ENCODE data around the gene COMTD1.

Gene COMTD1

DNA sequence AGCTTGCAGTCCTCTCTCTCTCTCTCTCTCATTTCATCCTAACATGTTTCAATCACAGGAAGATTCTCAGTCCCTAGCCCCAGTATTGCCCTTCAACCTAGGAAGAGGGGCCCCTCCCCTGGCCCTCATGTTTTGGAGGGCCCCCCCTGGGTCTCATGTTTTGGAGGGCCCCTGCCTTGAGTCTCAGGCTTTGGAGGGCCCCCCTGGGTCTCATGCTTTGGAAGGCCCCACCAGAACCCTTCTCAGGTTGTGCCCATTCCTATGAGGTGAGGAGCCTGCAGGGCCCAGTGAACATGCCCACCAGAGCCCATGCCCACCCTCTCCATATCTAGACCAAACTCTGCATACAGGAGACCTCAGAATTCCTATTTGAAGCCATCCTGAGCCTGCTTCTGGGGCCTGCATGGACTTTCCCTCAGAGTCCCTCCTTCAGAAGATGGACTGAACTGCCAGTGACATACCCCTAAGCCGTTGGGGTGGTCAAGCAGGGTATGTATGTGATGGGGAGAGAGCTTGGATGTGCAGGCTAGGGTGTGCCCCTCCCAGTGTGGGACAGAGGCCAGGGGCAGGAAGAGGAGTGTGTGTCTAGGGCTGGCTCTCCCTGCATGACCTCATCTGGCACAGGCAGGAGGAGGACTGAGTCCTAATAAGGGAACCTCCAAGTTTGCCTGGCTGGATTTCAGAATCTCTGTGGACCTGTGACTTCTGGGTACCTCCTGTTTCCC is 33.3 kb downstream of the COMTD1 start:
- TF ChIP-seq ZNF274 (IDR thresholded peaks at IDR 0.05; ENCODE audit: low read length), result no peak
- TF ChIP-seq ZNF274 (tag by site-specific recombination; IDR thresholded peaks at IDR 0.05; ENCODE audit: borderline replicate concordance), result no peak
- no peak for TF ChIP-seq ZSCAN16 (tag by site-specific recombination; IDR thresholded peaks at IDR 0.05)
- no peak for TF ChIP-seq ZXDB (tag by site-specific recombination; IDR thresholded peaks at IDR 0.05)
- TF ChIP-seq, protein P1, sequence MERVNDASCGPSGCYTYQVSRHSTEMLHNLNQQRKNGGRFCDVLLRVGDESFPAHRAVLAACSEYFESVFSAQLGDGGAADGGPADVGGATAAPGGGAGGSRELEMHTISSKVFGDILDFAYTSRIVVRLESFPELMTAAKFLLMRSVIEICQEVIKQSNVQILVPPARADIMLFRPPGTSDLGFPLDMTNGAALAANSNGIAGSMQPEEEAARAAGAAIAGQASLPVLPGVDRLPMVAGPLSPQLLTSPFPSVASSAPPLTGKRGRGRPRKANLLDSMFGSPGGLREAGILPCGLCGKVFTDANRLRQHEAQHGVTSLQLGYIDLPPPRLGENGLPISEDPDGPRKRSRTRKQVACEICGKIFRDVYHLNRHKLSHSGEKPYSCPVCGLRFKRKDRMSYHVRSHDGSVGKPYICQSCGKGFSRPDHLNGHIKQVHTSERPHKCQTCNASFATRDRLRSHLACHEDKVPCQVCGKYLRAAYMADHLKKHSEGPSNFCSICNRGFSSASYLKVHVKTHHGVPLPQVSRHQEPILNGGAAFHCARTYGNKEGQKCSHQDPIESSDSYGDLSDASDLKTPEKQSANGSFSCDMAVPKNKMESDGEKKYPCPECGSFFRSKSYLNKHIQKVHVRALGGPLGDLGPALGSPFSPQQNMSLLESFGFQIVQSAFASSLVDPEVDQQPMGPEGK (tag by site-specific recombination; IDR thresholded peaks at IDR 0.05), result peak; percentile 40; the same call in 1 of the 2 replicates
- 0 out of 2 replicates have a peak, but pooled peaks have one; percentile 47 for TF ChIP-seq ZNF223 (tag by site-specific recombination; IDR thresholded peaks at IDR 0.05)
- TF ChIP-seq, protein P2, sequence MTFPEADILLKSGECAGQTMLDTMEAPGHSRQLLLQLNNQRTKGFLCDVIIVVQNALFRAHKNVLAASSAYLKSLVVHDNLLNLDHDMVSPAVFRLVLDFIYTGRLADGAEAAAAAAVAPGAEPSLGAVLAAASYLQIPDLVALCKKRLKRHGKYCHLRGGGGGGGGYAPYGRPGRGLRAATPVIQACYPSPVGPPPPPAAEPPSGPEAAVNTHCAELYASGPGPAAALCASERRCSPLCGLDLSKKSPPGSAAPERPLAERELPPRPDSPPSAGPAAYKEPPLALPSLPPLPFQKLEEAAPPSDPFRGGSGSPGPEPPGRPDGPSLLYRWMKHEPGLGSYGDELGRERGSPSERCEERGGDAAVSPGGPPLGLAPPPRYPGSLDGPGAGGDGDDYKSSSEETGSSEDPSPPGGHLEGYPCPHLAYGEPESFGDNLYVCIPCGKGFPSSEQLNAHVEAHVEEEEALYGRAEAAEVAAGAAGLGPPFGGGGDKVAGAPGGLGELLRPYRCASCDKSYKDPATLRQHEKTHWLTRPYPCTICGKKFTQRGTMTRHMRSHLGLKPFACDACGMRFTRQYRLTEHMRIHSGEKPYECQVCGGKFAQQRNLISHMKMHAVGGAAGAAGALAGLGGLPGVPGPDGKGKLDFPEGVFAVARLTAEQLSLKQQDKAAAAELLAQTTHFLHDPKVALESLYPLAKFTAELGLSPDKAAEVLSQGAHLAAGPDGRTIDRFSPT (tag by site-specific recombination; IDR thresholded peaks at IDR 0.05), result no peak
- TF ChIP-seq ZNF214 (tag by site-specific recombination; IDR thresholded peaks at IDR 0.05; ENCODE audit: borderline replicate concordance), result no peak
- TF ChIP-seq ZNF354C (tag by site-specific recombination; IDR thresholded peaks at IDR 0.05; ENCODE audit: borderline replicate concordance, low read depth), result no peak
- peak; percentile 33; the same call in 1 of the 2 replicates for TF ChIP-seq SP7 (tag by site-specific recombination; IDR thresholded peaks at IDR 0.05)
- TF ChIP-seq ZBTB48 (tag by site-specific recombination; IDR thresholded peaks at IDR 0.05), result peak; percentile 58
- TF ChIP-seq ZBTB17 (tag by site-specific recombination; IDR thresholded peaks at IDR 0.05), result peak; percentile 24; the same call in 1 of the 2 replicates
- TF ChIP-seq SP3 (tag by site-specific recombination; IDR thresholded peaks at IDR 0.05), result peak; percentile 29; the same call in 1 of the 2 replicates
- TF ChIP-seq, protein P3, sequence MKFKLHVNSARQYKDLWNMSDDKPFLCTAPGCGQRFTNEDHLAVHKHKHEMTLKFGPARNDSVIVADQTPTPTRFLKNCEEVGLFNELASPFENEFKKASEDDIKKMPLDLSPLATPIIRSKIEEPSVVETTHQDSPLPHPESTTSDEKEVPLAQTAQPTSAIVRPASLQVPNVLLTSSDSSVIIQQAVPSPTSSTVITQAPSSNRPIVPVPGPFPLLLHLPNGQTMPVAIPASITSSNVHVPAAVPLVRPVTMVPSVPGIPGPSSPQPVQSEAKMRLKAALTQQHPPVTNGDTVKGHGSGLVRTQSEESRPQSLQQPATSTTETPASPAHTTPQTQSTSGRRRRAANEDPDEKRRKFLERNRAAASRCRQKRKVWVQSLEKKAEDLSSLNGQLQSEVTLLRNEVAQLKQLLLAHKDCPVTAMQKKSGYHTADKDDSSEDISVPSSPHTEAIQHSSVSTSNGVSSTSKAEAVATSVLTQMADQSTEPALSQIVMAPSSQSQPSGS (tag by site-specific recombination; IDR thresholded peaks at IDR 0.05; ENCODE audit: low read depth), result peak; percentile 35; the same call in 1 of the 2 replicates
- TF ChIP-seq ZNF792 (tag by site-specific recombination; IDR thresholded peaks at IDR 0.05), result no peak
- TF ChIP-seq ZNF629 (tag by site-specific recombination; IDR thresholded peaks at IDR 0.05), result peak; percentile 45; the same call in 1 of the 2 replicates
- TF ChIP-seq GFI1B (tag by site-specific recombination; IDR thresholded peaks at IDR 0.05), result no peak
- TF ChIP-seq, protein P4, sequence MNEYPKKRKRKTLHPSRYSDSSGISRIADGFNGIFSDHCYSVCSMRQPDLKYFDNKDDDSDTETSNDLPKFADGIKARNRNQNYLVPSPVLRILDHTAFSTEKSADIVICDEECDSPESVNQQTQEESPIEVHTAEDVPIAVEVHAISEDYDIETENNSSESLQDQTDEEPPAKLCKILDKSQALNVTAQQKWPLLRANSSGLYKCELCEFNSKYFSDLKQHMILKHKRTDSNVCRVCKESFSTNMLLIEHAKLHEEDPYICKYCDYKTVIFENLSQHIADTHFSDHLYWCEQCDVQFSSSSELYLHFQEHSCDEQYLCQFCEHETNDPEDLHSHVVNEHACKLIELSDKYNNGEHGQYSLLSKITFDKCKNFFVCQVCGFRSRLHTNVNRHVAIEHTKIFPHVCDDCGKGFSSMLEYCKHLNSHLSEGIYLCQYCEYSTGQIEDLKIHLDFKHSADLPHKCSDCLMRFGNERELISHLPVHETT (tag by site-specific recombination; IDR thresholded peaks at IDR 0.05), result no peak
- no peak for TF ChIP-seq ZNF16 (tag by site-specific recombination; IDR thresholded peaks at IDR 0.05; ENCODE audit: low read depth)
- Histone ChIP-seq H3K4me1 (ENCODE audit: control insufficient read depth, insufficient read depth, low read length) (no peaks in the 10 kb centered on the region; the same call in 1 of the 2 replicates), H3K36me3 (ENCODE audit: control insufficient read depth in 2 of 2, insufficient read depth in 1 of 2, low read length in 2 of 2) (no peaks in the 10 kb centered on the region), H3K9me3 (ENCODE audit: control insufficient read depth, insufficient read depth, low read depth, low read length) (no peaks in the 10 kb centered on the region), H3K27ac (ENCODE audit: extremely low read depth, low read depth, low read length) (no peak overlapping the region), H3K4me3 (ENCODE audit: low read depth, low read length) (no peak overlapping the region)
- POLR2A ChIA-PET, result interaction anchor here (4.0 kb wide), 1 partner anchor 8 kb away, joined by 18 read pairs; the partner anchor contains the start of gene VDAC2
- CTCF ChIA-PET, result interaction anchor here (0.9 to 1.2 kb wide), 3 partner anchors 14 to 28 kb away, joined by 3 to 7 read pairs (median 5); no protein-coding TSS in a partner anchor

All from HEK293 (cell line).